ENCODE data around the gene ENOX1. TPM values are rescaled to one million over a fixed set of nuclear protein-coding genes. Genes with fewer than 3 reads are reported as not detected.
A peak's percentile ranks its signal among the peaks of the same experiment; 100 is the strongest.

ENOX1 gene
- total and polyA plus RNA-seq, 2 donors (not counting 3 experiments of a cell fraction or from before 2014, with no cell fraction given): 0.17 to 0.97 TPM

DNA sequence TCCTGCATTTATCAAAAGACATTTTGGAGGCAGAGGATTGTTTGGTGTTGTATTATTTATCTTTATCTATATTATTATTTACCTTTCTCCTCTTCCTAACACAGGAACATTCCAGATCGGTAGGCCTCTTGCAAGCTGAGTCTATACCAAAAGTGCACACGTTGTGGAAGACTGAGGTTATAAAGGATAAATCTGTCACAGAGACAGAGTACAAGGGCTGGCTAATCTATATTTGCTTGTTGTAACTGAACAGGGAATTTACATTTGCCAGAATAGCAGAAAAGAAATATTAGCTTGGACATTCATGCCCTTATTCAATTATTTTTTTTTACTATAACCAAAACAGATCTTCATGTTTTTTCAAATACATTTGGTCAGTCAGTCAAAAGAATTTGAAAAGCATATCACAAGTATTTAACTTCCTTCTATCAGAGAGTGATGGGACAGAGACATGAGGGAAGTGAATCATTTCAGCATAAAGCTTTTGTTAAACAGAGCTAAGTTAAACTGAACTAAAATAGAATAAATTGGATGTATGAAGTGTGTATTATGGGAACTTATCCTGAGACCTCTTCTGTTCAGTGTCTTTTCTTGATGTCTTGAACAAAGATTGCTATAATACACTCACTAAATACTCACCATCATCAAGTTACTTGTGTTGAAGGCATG, 410.8 kb downstream of the ENOX1 start:
- no peak for DNase-seq (ENCODE audit: low read depth, low spot score)
- CTCF ChIA-PET: no interaction called here
- BruUV-seq (replicated peaks): no TSS peak

More for the DNA sequence above, 410.8 kb downstream of the ENOX1 start:
- no peak overlapping the region for H3K27ac ChIP-seq (ENCODE audit: insufficient read depth, low read depth, low read length)
- POLR2A ChIA-PET: no interaction called here
- no peaks in the 10 kb centered on the region for H3K27me3 ChIP-seq (ENCODE audit: control insufficient read depth in 2 of 2, insufficient read depth in 2 of 2, low read length in 2 of 2)
- no peak overlapping the region for H3K4me3 ChIP-seq (replicated peaks in 1 of 3; ENCODE audit: insufficient read depth in 1 of 3, low read depth in 1 of 3, low read length in 3 of 3)
- H3K36me3 ChIP-seq (ENCODE audit: control insufficient read depth in 2 of 2, extremely low read depth in 1 of 2, insufficient read depth in 2 of 2, low read length in 2 of 2): no peaks in the 10 kb centered on the region
- dilution Hi-C loops (cut with MboI; ENCODE audit: extremely low pct_ligation_motif_present, low sequenced_read_pairs) (no loop called here), intact Hi-C loops (cut with micrococcal nuclease) (no loop called here)
- H2AFZ ChIP-seq (ENCODE audit: low read depth, low read length): no peak overlapping the region
- H3K4me2 ChIP-seq (ENCODE audit: insufficient read depth, low read length): no peak overlapping the region
- peaks cover 20% of the 10 kb centered on the region for H3K4me1 ChIP-seq (ENCODE audit: control insufficient read depth, extremely low read depth, insufficient read depth, low read length)
- no peaks in the 10 kb centered on the region for H4K20me1 ChIP-seq (replicated peaks; ENCODE audit: control insufficient read depth, extremely low read depth, insufficient read depth, low read length)
- H3K9me1 ChIP-seq (replicated peaks; ENCODE audit: control insufficient read depth, extremely low read depth, insufficient read depth, low read length): no peaks in the 10 kb centered on the region
- no peak for FAIRE-seq
- TF ChIP-seq GATA2 (IDR thresholded peaks at IDR 0.05; ENCODE audit: insufficient read depth, insufficient read length, low read depth, low read length) (no peak), POLR2A (IDR thresholded peaks at IDR 0.05; ENCODE audit: low read depth, low read length) (no peak), MYC (IDR thresholded peaks at IDR 0.05; ENCODE audit: low read depth, low read length) (no peak), FOS (IDR thresholded peaks at IDR 0.05; ENCODE audit: borderline replicate concordance, insufficient read depth, low read length) (peak; percentile 23), JUN (IDR thresholded peaks at IDR 0.05; ENCODE audit: borderline replicate concordance, insufficient read depth, insufficient read length, low read depth) (no peak), EZH2 (IDR thresholded peaks at IDR 0.05; ENCODE audit: borderline replicate concordance, low read depth, low read length, severe bottlenecking) (no peak)
- TF ChIP-seq, protein P1, sequence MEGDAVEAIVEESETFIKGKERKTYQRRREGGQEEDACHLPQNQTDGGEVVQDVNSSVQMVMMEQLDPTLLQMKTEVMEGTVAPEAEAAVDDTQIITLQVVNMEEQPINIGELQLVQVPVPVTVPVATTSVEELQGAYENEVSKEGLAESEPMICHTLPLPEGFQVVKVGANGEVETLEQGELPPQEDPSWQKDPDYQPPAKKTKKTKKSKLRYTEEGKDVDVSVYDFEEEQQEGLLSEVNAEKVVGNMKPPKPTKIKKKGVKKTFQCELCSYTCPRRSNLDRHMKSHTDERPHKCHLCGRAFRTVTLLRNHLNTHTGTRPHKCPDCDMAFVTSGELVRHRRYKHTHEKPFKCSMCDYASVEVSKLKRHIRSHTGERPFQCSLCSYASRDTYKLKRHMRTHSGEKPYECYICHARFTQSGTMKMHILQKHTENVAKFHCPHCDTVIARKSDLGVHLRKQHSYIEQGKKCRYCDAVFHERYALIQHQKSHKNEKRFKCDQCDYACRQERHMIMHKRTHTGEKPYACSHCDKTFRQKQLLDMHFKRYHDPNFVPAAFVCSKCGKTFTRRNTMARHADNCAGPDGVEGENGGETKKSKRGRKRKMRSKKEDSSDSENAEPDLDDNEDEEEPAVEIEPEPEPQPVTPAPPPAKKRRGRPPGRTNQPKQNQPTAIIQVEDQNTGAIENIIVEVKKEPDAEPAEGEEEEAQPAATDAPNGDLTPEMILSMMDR (IDR thresholded peaks at IDR 0.05; ENCODE audit: extremely low read depth in 1 of 2, insufficient read depth in 1 of 2, low read depth in 1 of 2, low read length in 2 of 2): no peak
- TF ChIP-seq, protein P2, sequence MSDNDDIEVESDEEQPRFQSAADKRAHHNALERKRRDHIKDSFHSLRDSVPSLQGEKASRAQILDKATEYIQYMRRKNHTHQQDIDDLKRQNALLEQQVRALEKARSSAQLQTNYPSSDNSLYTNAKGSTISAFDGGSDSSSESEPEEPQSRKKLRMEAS (IDR thresholded peaks at IDR 0.05; ENCODE audit: insufficient read depth, insufficient read length): no peak
- H3K9ac ChIP-seq (replicated peaks; ENCODE audit: extremely low read depth, insufficient read depth, low read length): no peak overlapping the region
- no peaks in the 10 kb centered on the region for H3K79me2 ChIP-seq (ENCODE audit: control insufficient read depth, insufficient read depth, low read length)
- H3K9me3 ChIP-seq (replicated peaks; ENCODE audit: control insufficient read depth, insufficient read depth, low read length): no peaks in the 10 kb centered on the region
